Esophagus squamous epithelium (tissue), 5 donors: Measurements from ENCODE around the gene NIFK. TPM values are rescaled to one million over a fixed set of nuclear protein-coding genes. Genes with fewer than 3 reads are reported as not detected.

Experiments used
- DNase-seq: peaks from one replicate; lab custom pipeline; 2025; lab: John Stamatoyannopoulos, UW
- H3K27ac ChIP-seq, 4 donors: fragments of 200-600 bp; sonication (generic); one replicate each; pipeline ENCODE4 v1.5.1; 2016 to 2019; ENCODE audit warnings: mild to moderate bottlenecking in 1 of 4
- H3K27me3 ChIP-seq, 4 donors: fragments of 200-600 bp; sonication (generic); 1 replicate in 3 of 4; 2 replicates in 1 of 4; pipeline versions ENCODE4 v1.5.1 to v1.6.0; 2017 to 2021; ENCODE audit warnings: antibody characterized with exemption in 1 of 4
- H3K36me3 ChIP-seq, 3 donors: fragments of 200-600 bp; sonication (generic); one replicate each; pipeline ENCODE4 v1.5.1; 2016 to 2019
- H3K4me1 ChIP-seq, 3 donors: fragments of 200-600 bp; sonication (generic); one replicate each; pipeline ENCODE4 v1.5.1; 2017 to 2019
- H3K4me3 ChIP-seq, 4 donors: fragments of 200-600 bp; sonication (generic); 1 replicate in 3 of 4; 2 replicates in 1 of 4; pipeline ENCODE4 v1.5.1; 2016 to 2019; ENCODE audit warnings: mild to moderate bottlenecking in 2 of 4, moderate library complexity in 1 of 4
- H3K9me3 ChIP-seq, 3 donors: fragments of 200-600 bp; sonication (generic); one replicate each; pipeline ENCODE4 v1.5.1; 2016 to 2019
- POLR2A ChIP-seq, 4 donors: fragments of 450-650 bp; IDR thresholded peaks; one replicate each; pipeline ENCODE4 v1.6.1; 2017; ENCODE audit warnings: antibody characterized with exemption in 4 of 4, mild to moderate bottlenecking in 4 of 4, moderate library complexity in 3 of 4
- WGBS, 2 donors: methylation state at CpG; one replicate each; pipeline ENCODE4 v1.1.5; 2018; 5-methylcytosine and 5-hydroxymethylcytosine counted together
- intact Hi-C: fragments of 100-400 bp; cut with DNase I; formaldehyde crosslinking; loops from one replicate; pipeline ENCODE4 v1.15.0; 2022
- total RNA-seq, 4 donors: library from RNA; depleted of rRNA; stranded (reverse); fragments of >200 nt; gene quantifications; one replicate each; pipeline ENCODE4 v1.1.0, GENCODE V29; 2016
- TF ChIP-seq, protein P1 (sequence below), 6 experiments: fragments of 450-650 bp in 4 of 6; fragments of 200-600 bp in 2 of 6; sonication (generic) in 2 of 6; IDR thresholded peaks; one replicate each; pipeline ENCODE4 v1.5.1; 2016 to 2019; ENCODE audit warnings: antibody characterized with exemption in 6 of 6, mild to moderate bottlenecking in 4 of 6, moderate library complexity in 4 of 6
- donor health status: DM: yes; HTN: yes; CAD: no.

The NIFK gene
- total RNA-seq, 4 donors from 2014 or later = 40.3 to 79.2 (median 57.1) TPM

DNA sequence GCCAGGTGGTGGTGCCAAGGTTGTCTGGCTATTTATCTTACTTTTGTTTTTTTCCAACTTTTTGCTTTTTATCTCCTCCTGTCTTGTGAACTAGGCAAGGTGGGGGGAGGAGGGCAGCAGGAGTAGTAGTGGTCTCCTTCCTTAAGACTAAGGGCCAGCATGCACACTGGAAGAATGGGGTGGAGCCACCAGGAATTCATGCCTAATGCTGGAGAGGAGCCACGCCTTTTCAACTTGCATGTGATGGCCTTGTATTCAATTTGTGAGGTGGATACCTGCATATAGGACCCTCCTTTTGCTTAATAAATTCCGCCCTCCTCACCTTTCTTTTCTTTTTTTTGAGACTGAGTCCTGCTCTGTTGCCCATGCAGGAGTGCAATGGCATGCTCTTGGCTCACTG is 49.8 kb downstream of the NIFK start:
- Histone ChIP-seq H3K4me1 (peaks cover 0 to 15% (median 0%) of the 10 kb centered on the region in 3 donors), H3K4me3 (no peak overlapping the region), H3K27me3 (no peaks in the 10 kb centered on the region), H3K36me3 (no peaks in the 10 kb centered on the region), H3K27ac (no peak overlapping the region), H3K9me3 (peaks cover 0 to 21% (median 21%) of the 10 kb centered on the region in 3 donors)
- WGBS, 2 donors = 88 to 100% methylated on average over 2 of the region's 2 CpGs
- no peak for DNase-seq
- intact Hi-C loops = no loop called here
- TF ChIP-seq, protein P1, sequence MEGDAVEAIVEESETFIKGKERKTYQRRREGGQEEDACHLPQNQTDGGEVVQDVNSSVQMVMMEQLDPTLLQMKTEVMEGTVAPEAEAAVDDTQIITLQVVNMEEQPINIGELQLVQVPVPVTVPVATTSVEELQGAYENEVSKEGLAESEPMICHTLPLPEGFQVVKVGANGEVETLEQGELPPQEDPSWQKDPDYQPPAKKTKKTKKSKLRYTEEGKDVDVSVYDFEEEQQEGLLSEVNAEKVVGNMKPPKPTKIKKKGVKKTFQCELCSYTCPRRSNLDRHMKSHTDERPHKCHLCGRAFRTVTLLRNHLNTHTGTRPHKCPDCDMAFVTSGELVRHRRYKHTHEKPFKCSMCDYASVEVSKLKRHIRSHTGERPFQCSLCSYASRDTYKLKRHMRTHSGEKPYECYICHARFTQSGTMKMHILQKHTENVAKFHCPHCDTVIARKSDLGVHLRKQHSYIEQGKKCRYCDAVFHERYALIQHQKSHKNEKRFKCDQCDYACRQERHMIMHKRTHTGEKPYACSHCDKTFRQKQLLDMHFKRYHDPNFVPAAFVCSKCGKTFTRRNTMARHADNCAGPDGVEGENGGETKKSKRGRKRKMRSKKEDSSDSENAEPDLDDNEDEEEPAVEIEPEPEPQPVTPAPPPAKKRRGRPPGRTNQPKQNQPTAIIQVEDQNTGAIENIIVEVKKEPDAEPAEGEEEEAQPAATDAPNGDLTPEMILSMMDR (IDR thresholded peaks at IDR 0.05) = no peak
- no peak for TF ChIP-seq POLR2A (IDR thresholded peaks at IDR 0.05)

DNA sequence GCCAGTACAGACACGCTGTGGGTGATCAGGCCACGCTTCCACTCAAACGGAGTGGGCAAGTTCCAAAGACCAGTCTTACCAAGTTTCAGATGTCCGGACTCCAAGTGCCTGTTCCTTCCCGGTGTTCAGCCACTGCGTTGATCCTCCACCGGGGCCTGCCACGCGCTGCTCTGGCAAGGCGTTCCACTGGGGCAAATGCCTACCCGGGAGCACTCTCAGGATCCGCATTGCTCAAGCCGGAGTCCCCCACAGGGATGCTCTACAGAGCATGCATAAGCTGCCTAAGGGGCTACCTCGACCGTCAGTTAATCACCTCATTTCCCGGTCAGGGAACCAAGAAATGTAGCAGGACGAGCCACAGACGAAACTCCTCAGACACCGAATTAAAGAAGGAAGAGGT is 50.5 kb downstream of the NIFK start:
- H3K9me3 ChIP-seq = peaks cover 0 to 28% (median 27%) of the 10 kb centered on the region in 3 donors
- H3K4me3 ChIP-seq = no peak overlapping the region
- WGBS, 2 donors = 70 to 72% methylated on average over 14 to 15 of the region's 19 CpGs
- H3K4me1 ChIP-seq = peaks cover 0 to 15% (median 0%) of the 10 kb centered on the region in 3 donors
- H3K27ac ChIP-seq = no peak overlapping the region
- no peaks in the 10 kb centered on the region for H3K36me3 ChIP-seq
- intact Hi-C loops = no loop called here
- DNase-seq = no peak
- TF ChIP-seq, protein P1 (IDR thresholded peaks at IDR 0.05) = no peak
- no peak for TF ChIP-seq POLR2A (IDR thresholded peaks at IDR 0.05)
- H3K27me3 ChIP-seq = no peaks in the 10 kb centered on the region

- H3K4me3 ChIP-seq = no peak overlapping the region
- no peak for DNase-seq
- H3K27me3 ChIP-seq = no peaks in the 10 kb centered on the region
- WGBS, 2 donors = 91 to 94% methylated on average over 13 to 17 of the region's 17 CpGs
- H3K36me3 ChIP-seq = no peaks in the 10 kb centered on the region
- intact Hi-C loops = no loop called here
- H3K9me3 ChIP-seq = peaks cover 0 to 43% (median 29%) of the 10 kb centered on the region in 3 donors
- TF ChIP-seq, protein P1 (IDR thresholded peaks at IDR 0.05) = no peak
- no peak for TF ChIP-seq POLR2A (IDR thresholded peaks at IDR 0.05)
- H3K27ac ChIP-seq = no peak overlapping the region
- H3K4me1 ChIP-seq = peaks cover 0 to 5% (median 0%) of the 10 kb centered on the region in 3 donors
These were observed 54.0 kb downstream of the NIFK start for GRCh38 chr2:121682396-121683298.

- H3K27ac ChIP-seq = no peak overlapping the region
- H3K9me3 ChIP-seq = peaks cover 0 to 48% (median 24%) of the 10 kb centered on the region in 3 donors
- intact Hi-C loops = no loop called here
- no peaks in the 10 kb centered on the region for H3K36me3 ChIP-seq
- no peaks in the 10 kb centered on the region for H3K4me1 ChIP-seq
- no peak overlapping the region for H3K4me3 ChIP-seq
- no peaks in the 10 kb centered on the region for H3K27me3 ChIP-seq
- TF ChIP-seq, protein P1 (IDR thresholded peaks at IDR 0.05) = no peak
- no peak for TF ChIP-seq POLR2A (IDR thresholded peaks at IDR 0.05)
- DNase-seq = no peak
These were observed 58.8 kb downstream of the NIFK start for GRCh38 chr2:121677855-121678254.

Other genes starting within 250 kb of the NIFK start
- not detected for gene RNU4ATAC, start 206.0 kb downstream of the NIFK start, total RNA-seq
- 10 to 100 TPM; 28.9 to 58.0 (median 41.9) TPM for gene CLASP1, start 87.4 kb downstream of the NIFK start, total RNA-seq
- 10 to 100 TPM; 27.0 to 38.9 (median 34.9) TPM for gene TSN, start 18.8 kb upstream of the NIFK start, total RNA-seq